GM06990 (cell line): ENCODE data around the gene ENAH.
"Not testable (repeated sequence)": the region's sequence is repeated elsewhere in the genome, so short reads cannot be mapped to it uniquely, and the experiment has no call there.

ENCODE experiments used
- DNase-seq: peaks from one replicate; pipeline ENCODE4 v3.0.0-alpha.2; 2011; ENCODE audit not compliant: insufficient read length; ENCODE audit errors: extremely low read depth
- H3K27me3 ChIP-seq: replicated peaks from 2 replicates; pipeline ENCODE4 v1.6.0; 2011; ENCODE audit warnings: low read length; ENCODE audit not compliant: control insufficient read depth, insufficient read depth
- H3K36me3 ChIP-seq: 2 replicates; pipeline ENCODE4 v1.5.1; 2011; ENCODE audit warnings: low read length; ENCODE audit not compliant: control insufficient read depth, insufficient read depth
- H3K4me3 ChIP-seq: replicated peaks from 2 replicates; pipeline ENCODE4 v1.5.1; 2011; ENCODE audit warnings: low read depth, mild to moderate bottlenecking, control low read depth, low read length
- CTCF ChIP-seq: IDR thresholded peaks from 2 replicates; pipeline ENCODE4 v1.5.1; 2011; ENCODE audit warnings: low read length, control low read depth, mild to moderate bottlenecking, inconsistent platforms; ENCODE audit not compliant: insufficient read depth, poor library complexity, severe bottlenecking

ENAH gene

GRCh38 chr1:225695578-225696337, 42.8 kb upstream of the ENAH start:
- no peak for DNase-seq
- Histone ChIP-seq H3K27me3 (no peaks in the 10 kb centered on the region), H3K4me3 (no peak overlapping the region), H3K36me3 (no peaks in the 10 kb centered on the region)
- no peak for TF ChIP-seq CTCF

- no peaks in the 10 kb centered on the region for H3K36me3 ChIP-seq
- H3K4me3 ChIP-seq: no peak overlapping the region
- DNase-seq: no peak
- no peak for TF ChIP-seq CTCF
- H3K27me3 ChIP-seq: no peaks in the 10 kb centered on the region
Observed at GRCh38 chr1:225694151-225694603, 41.3 kb upstream of the ENAH start.

GRCh38 chr1:225693697-225694096, 40.8 kb upstream of the ENAH start:
- not testable (repeated sequence) for H3K36me3 ChIP-seq, DNase-seq, H3K27me3 ChIP-seq, H3K4me3 ChIP-seq

- H3K36me3 ChIP-seq: no peaks in the 10 kb centered on the region
- no peak overlapping the region for H3K4me3 ChIP-seq
- no peaks in the 10 kb centered on the region for H3K27me3 ChIP-seq
- no peak for DNase-seq
- no peak for TF ChIP-seq CTCF
Observed at GRCh38 chr1:225693085-225693696, 40.3 kb upstream of the ENAH start.

- H3K4me3 ChIP-seq: no peak overlapping the region
- no peaks in the 10 kb centered on the region for H3K36me3 ChIP-seq
- DNase-seq: no peak
- no peaks in the 10 kb centered on the region for H3K27me3 ChIP-seq
- no peak for TF ChIP-seq CTCF
Observed at GRCh38 chr1:225692517-225692879, 39.6 kb upstream of the ENAH start.

- no peak for TF ChIP-seq CTCF
- H3K36me3 ChIP-seq: no peaks in the 10 kb centered on the region
- no peak overlapping the region for H3K4me3 ChIP-seq
- no peaks in the 10 kb centered on the region for H3K27me3 ChIP-seq
- no peak for DNase-seq
Observed at GRCh38 chr1:225691861-225692516, 39.1 kb upstream of the ENAH start.
